Testis (tissue), 2 donors: ENCODE results near the gene RETREG3.

Source experiments
- POLR2A ChIP-seq: fragments of 450-650 bp; IDR thresholded peaks from one replicate; pipeline ENCODE4 v1.6.1; 2017; ENCODE audit warnings: antibody characterized with exemption, mild to moderate bottlenecking, moderate library complexity
- TF ChIP-seq, protein P1 (sequence below), 3 experiments: fragments of 450-650 bp in 2 of 3; fragments of 200-600 bp in 1 of 3; sonication (generic) in 1 of 3; IDR thresholded peaks; one replicate each; pipeline ENCODE4 v1.5.1; 2016 to 2019; ENCODE audit warnings: antibody characterized with exemption in 3 of 3, mild to moderate bottlenecking in 2 of 3, moderate library complexity in 1 of 3

GRCh38 chr17:42537156-42537805 is 71.9 kb downstream of the RETREG3 start:
- TF ChIP-seq, protein P1, sequence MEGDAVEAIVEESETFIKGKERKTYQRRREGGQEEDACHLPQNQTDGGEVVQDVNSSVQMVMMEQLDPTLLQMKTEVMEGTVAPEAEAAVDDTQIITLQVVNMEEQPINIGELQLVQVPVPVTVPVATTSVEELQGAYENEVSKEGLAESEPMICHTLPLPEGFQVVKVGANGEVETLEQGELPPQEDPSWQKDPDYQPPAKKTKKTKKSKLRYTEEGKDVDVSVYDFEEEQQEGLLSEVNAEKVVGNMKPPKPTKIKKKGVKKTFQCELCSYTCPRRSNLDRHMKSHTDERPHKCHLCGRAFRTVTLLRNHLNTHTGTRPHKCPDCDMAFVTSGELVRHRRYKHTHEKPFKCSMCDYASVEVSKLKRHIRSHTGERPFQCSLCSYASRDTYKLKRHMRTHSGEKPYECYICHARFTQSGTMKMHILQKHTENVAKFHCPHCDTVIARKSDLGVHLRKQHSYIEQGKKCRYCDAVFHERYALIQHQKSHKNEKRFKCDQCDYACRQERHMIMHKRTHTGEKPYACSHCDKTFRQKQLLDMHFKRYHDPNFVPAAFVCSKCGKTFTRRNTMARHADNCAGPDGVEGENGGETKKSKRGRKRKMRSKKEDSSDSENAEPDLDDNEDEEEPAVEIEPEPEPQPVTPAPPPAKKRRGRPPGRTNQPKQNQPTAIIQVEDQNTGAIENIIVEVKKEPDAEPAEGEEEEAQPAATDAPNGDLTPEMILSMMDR (IDR thresholded peaks at IDR 0.05), result no peak
- no peak for TF ChIP-seq POLR2A
